ENCODE data around the gene TSGA10IP. TPM values are rescaled to one million over a fixed set of nuclear protein-coding genes. Genes with fewer than 3 reads are reported as not detected.

Gene TSGA10IP
- total RNA-seq, 4 donors from 2014 or later: not detected

GRCh38 chr11:65964906-65965305 lies 19.6 kb downstream of the TSGA10IP start:
- no peaks in the 10 kb centered on the region for H3K9me3 ChIP-seq
- TF ChIP-seq CTCF (IDR thresholded peaks at IDR 0.05) (no peak), EP300 (IDR thresholded peaks at IDR 0.05; ENCODE audit: low read depth) (no peak), POLR2AphosphoS5 (IDR thresholded peaks at IDR 0.05) (no peak), POLR2A (IDR thresholded peaks at IDR 0.05) (no peak)
- H3K4me3 ChIP-seq: no peak overlapping the region
- no peak for DNase-seq
- H3K27ac ChIP-seq: no peak overlapping the region
- no peaks in the 10 kb centered on the region for H3K27me3 ChIP-seq
- peaks cover 0 to 55% (median 30%) of the 10 kb centered on the region in 4 donors for H3K36me3 ChIP-seq
- WGBS, 2 donors (ENCODE audit: low coverage in 1 of 2): 93% methylated on average over 10 of the region's 10 CpGs; no CpG with 5 or more reads in 1 of the 2 donors
- intact Hi-C loops (cut with DNase I; ENCODE audit: low total_unique reads) (no loop called here), in situ Hi-C loops (cut with MboI; ENCODE audit: low pct_ligation_motif_present in 1 of 4, low pct_unique_long_range_greater_than_20kb in 1 of 4, low sequenced_read_pairs in 3 of 4) (no loop called here)
- H3K4me1 ChIP-seq: peaks cover 19 to 26% (median 23%) of the 10 kb centered on the region in 4 donors

- WGBS, 2 donors (ENCODE audit: low coverage in 1 of 2): 93 to 95% methylated on average over 3 to 36 of the region's 36 CpGs
- in situ Hi-C loops (cut with MboI; ENCODE audit: low pct_ligation_motif_present in 1 of 4, low pct_unique_long_range_greater_than_20kb in 1 of 4, low sequenced_read_pairs in 3 of 4): no loop called here
- TF ChIP-seq EP300 (IDR thresholded peaks at IDR 0.05; ENCODE audit: low read depth) (no peak), POLR2AphosphoS5 (IDR thresholded peaks at IDR 0.05) (no peak), CTCF (IDR thresholded peaks at IDR 0.05) (no peak), POLR2A (IDR thresholded peaks at IDR 0.05) (no peak)
- no peaks in the 10 kb centered on the region for H3K9me3 ChIP-seq
- H3K4me3 ChIP-seq: no peak overlapping the region
- H3K27me3 ChIP-seq: no peaks in the 10 kb centered on the region
- intact Hi-C loops (cut with DNase I; ENCODE audit: low total_unique reads): no loop called here
- DNase-seq: no peak
- peaks cover 14 to 21% (median 20%) of the 10 kb centered on the region in 4 donors for H3K4me1 ChIP-seq
- no peak overlapping the region for H3K27ac ChIP-seq
- H3K36me3 ChIP-seq: peaks cover 0 to 60% (median 30%) of the 10 kb centered on the region in 4 donors
Measured at GRCh38 chr11:65965986-65966762, 20.9 kb downstream of the TSGA10IP start.

GRCh38 chr11:65967329-65967934 lies 22.2 kb downstream of the TSGA10IP start:
- H3K36me3 ChIP-seq: peaks cover 0 to 60% (median 30%) of the 10 kb centered on the region in 4 donors
- H3K27ac ChIP-seq: no peak overlapping the region
- H3K9me3 ChIP-seq: no peaks in the 10 kb centered on the region
- H3K4me1 ChIP-seq: peaks cover 13 to 18% (median 15%) of the 10 kb centered on the region in 4 donors
- H3K27me3 ChIP-seq: no peaks in the 10 kb centered on the region
- no peak for DNase-seq
- in situ Hi-C loops (cut with MboI; ENCODE audit: low pct_ligation_motif_present in 1 of 4, low pct_unique_long_range_greater_than_20kb in 1 of 4, low sequenced_read_pairs in 3 of 4) (no loop called here), intact Hi-C loops (cut with DNase I; ENCODE audit: low total_unique reads) (no loop called here)
- WGBS, 2 donors (ENCODE audit: low coverage in 1 of 2): 94 to 100% methylated on average over 2 to 30 of the region's 30 CpGs
- no peak overlapping the region for H3K4me3 ChIP-seq
- TF ChIP-seq EP300 (IDR thresholded peaks at IDR 0.05; ENCODE audit: low read depth) (no peak), POLR2AphosphoS5 (IDR thresholded peaks at IDR 0.05) (no peak), CTCF (IDR thresholded peaks at IDR 0.05) (no peak), POLR2A (IDR thresholded peaks at IDR 0.05) (no peak)

GRCh38 chr11:65968600-65969482 lies 23.6 kb downstream of the TSGA10IP start:
- H3K27me3 ChIP-seq: no peaks in the 10 kb centered on the region
- TF ChIP-seq EP300 (IDR thresholded peaks at IDR 0.05; ENCODE audit: low read depth): no peak
- no peak for TF ChIP-seq POLR2A (IDR thresholded peaks at IDR 0.05)
- TF ChIP-seq POLR2AphosphoS5 (IDR thresholded peaks at IDR 0.05): no peak
- no peak for TF ChIP-seq CTCF (IDR thresholded peaks at IDR 0.05)
- intact Hi-C loops (cut with DNase I; ENCODE audit: low total_unique reads): no loop called here
- H3K4me3 ChIP-seq: no peak overlapping the region
- peaks cover 0 to 60% (median 34%) of the 10 kb centered on the region in 4 donors for H3K36me3 ChIP-seq
- no peak overlapping the region for H3K27ac ChIP-seq
- in situ Hi-C loops (cut with MboI; ENCODE audit: low pct_ligation_motif_present in 1 of 4, low pct_unique_long_range_greater_than_20kb in 1 of 4, low sequenced_read_pairs in 3 of 4): no loop called here
- no peak for DNase-seq
- H3K9me3 ChIP-seq: no peaks in the 10 kb centered on the region
- 73 to 78% methylated on average over 6 to 15 of the region's 15 CpGs for WGBS, 2 donors (ENCODE audit: low coverage in 1 of 2)
- H3K4me1 ChIP-seq: peaks cover under 1 to 4% (median 2%) of the 10 kb centered on the region in 4 donors
